A549 (cell line): Measurements from ENCODE around the gene CHST11. TPM values are rescaled to one million over a fixed set of nuclear protein-coding genes. Genes with fewer than 3 reads are reported as not detected.

ENCODE experiments used
- BHLHE40 ChIP-seq: IDR thresholded peaks from 2 replicates; pipeline ENCODE4 v1.6.1; 2012; ENCODE audit warnings: low read depth, low read length, inconsistent platforms
- CBX2 ChIP-seq: fragments of 200-600 bp; sonication (generic); IDR thresholded peaks from 2 replicates; pipeline ENCODE4 v1.6.1; 2016; ENCODE audit warnings: low read depth, mild to moderate bottlenecking, borderline replicate concordance
- CBX8 ChIP-seq: fragments of 200-600 bp; sonication (generic); IDR thresholded peaks from 2 replicates; pipeline ENCODE4 v1.6.1; 2016
- CEBPB ChIP-seq, 2 experiments: fragments of >200 bp in 1 of 2; sonication (Bioruptor Twin) in 1 of 2; formaldehyde crosslinking in 1 of 2; IDR thresholded peaks; 2 replicates each; pipeline ENCODE4 v1.6.1; 2012 to 2016
- CHD2 ChIP-seq: fragments of 150-350 bp; IDR thresholded peaks from 2 replicates; pipeline ENCODE4 v1.6.1; 2014; ENCODE audit warnings: low read length; ENCODE audit not compliant: partially characterized antibody
- E2F6 ChIP-seq: IDR thresholded peaks from 2 replicates; pipeline ENCODE4 v1.6.1; 2012; ENCODE audit warnings: low read depth, borderline replicate concordance
- EHF ChIP-seq: fragments of 250-450 bp; sonication (Bioruptor Pico); IDR thresholded peaks from 2 replicates; pipeline ENCODE4 v1.5.0; 2020; ENCODE audit warnings: mild to moderate bottlenecking
- ESRRA ChIP-seq: fragments of 150-350 bp; IDR thresholded peaks from 2 replicates; pipeline ENCODE4 v1.6.1; 2014; ENCODE audit warnings: mild to moderate bottlenecking, low read length, borderline replicate concordance
- FOSL2 ChIP-seq, 2 experiments: fragments of 450-650 bp in 1 of 2; fragments of >200 bp in 1 of 2; sonication (Bioruptor Twin) in 1 of 2; formaldehyde crosslinking; IDR thresholded peaks; 2 replicates each; pipeline versions ENCODE4 v1.5.0 to v1.6.1; 2016 to 2020; ENCODE audit warnings: mild to moderate bottlenecking in 1 of 2, moderate library complexity in 1 of 2
- FOXS1 ChIP-seq: fragments of 250-450 bp; sonication (Bioruptor Pico); IDR thresholded peaks from 2 replicates; pipeline ENCODE4 v1.5.0; 2020; ENCODE audit warnings: mild to moderate bottlenecking, moderate library complexity
- GATA3 ChIP-seq: IDR thresholded peaks from 2 replicates; pipeline ENCODE4 v1.6.1; 2012; ENCODE audit warnings: borderline replicate concordance
- HDAC2 ChIP-seq: fragments of 200-600 bp; sonication (generic); IDR thresholded peaks from 2 replicates; pipeline ENCODE4 v1.6.1; 2016
- HMGXB4 ChIP-seq: fragments of 250-450 bp; sonication (Bioruptor Pico); IDR thresholded peaks from 2 replicates; pipeline ENCODE4 v1.5.0; 2021; ENCODE audit warnings: mild to moderate bottlenecking, moderate library complexity, borderline replicate concordance
- HOXB5 ChIP-seq: fragments of 250-450 bp; sonication (Bioruptor Pico); IDR thresholded peaks from 2 replicates; pipeline ENCODE4 v1.5.0; 2020; ENCODE audit warnings: mild to moderate bottlenecking, moderate library complexity
- JUNB ChIP-seq: fragments of >200 bp; sonication (Bioruptor Twin); formaldehyde crosslinking; IDR thresholded peaks from 2 replicates; pipeline ENCODE4 v1.6.1; 2016
- MAX ChIP-seq: IDR thresholded peaks from 2 replicates; pipeline ENCODE4 v1.6.1; 2012
- MAZ ChIP-seq: fragments of 150-350 bp; IDR thresholded peaks from 2 replicates; pipeline ENCODE4 v1.6.1; 2014; ENCODE audit warnings: antibody characterized with exemption, low read depth, low read length, borderline replicate concordance
- NFE2L2 ChIP-seq: fragments of 150-350 bp; conservative IDR thresholded peaks from 2 replicates; pipeline ENCODE4 v1.6.1; 2014; ENCODE audit warnings: low read length
- NPAS2 ChIP-seq: fragments of 250-450 bp; sonication (Bioruptor Pico); IDR thresholded peaks from 2 replicates; pipeline ENCODE4 v1.8.0; 2022; ENCODE audit warnings: mild to moderate bottlenecking, moderate library complexity, borderline replicate concordance
- NR3C1 ChIP-seq: fragments of >200 bp; sonication (Bioruptor Twin); formaldehyde crosslinking; IDR thresholded peaks from 3 replicates; pipeline ENCODE4 v1.6.1; 2017
- PHF8 ChIP-seq: fragments of 200-600 bp; sonication (generic); IDR thresholded peaks from 2 replicates; pipeline ENCODE4 v1.6.1; 2016; ENCODE audit warnings: low read depth, mild to moderate bottlenecking, antibody characterized with exemption, moderate library complexity, borderline replicate concordance
- POLR2A ChIP-seq: IDR thresholded peaks from 2 replicates; pipeline ENCODE4 v1.6.1; 2012; ENCODE audit warnings: mild to moderate bottlenecking, low read length
- RAD21 ChIP-seq, 2 experiments: fragments of >200 bp in 1 of 2; sonication (Bioruptor Twin) in 1 of 2; formaldehyde crosslinking in 1 of 2; IDR thresholded peaks in 1 of 2; conservative IDR thresholded peaks in 1 of 2; 2 replicates in 1 of 2; 3 replicates in 1 of 2; pipeline ENCODE4 v1.6.1; 2012 to 2018; ENCODE audit warnings: inconsistent platforms in 1 of 2
- RCOR1 ChIP-seq: fragments of 150-350 bp; IDR thresholded peaks from 2 replicates; pipeline ENCODE4 v1.6.1; 2014; ENCODE audit warnings: antibody characterized with exemption, low read length, low read depth
- RFX5 ChIP-seq: fragments of 450-650 bp; IDR thresholded peaks from 2 replicates; pipeline ENCODE4 v1.7.1; 2014; ENCODE audit warnings: antibody characterized with exemption, mild to moderate bottlenecking, moderate library complexity
- SREBF2 ChIP-seq: fragments of 450-650 bp; IDR thresholded peaks from 2 replicates; pipeline ENCODE4 v1.6.1; 2014; ENCODE audit warnings: mild to moderate bottlenecking, moderate library complexity
- TP53 ChIP-seq: fragments of 250-450 bp; sonication (Bioruptor Pico); IDR thresholded peaks from 2 replicates; pipeline ENCODE4 v1.5.0; 2021; ENCODE audit warnings: mild to moderate bottlenecking, moderate library complexity
- ZFP36 ChIP-seq: fragments of 450-650 bp; IDR thresholded peaks from 2 replicates; pipeline ENCODE4 v1.6.1; 2014; ENCODE audit warnings: borderline replicate concordance; ENCODE audit not compliant: partially characterized antibody
- ZNF302 ChIP-seq: fragments of 250-450 bp; sonication (Bioruptor Pico); IDR thresholded peaks from 2 replicates; pipeline ENCODE4 v1.9.0; 2021; ENCODE audit warnings: inconsistent platforms, mild to moderate bottlenecking, moderate library complexity
- ZSCAN20 ChIP-seq: fragments of 250-450 bp; sonication (Bioruptor Pico); IDR thresholded peaks from 2 replicates; pipeline ENCODE4 v1.8.0; 2022; ENCODE audit warnings: mild to moderate bottlenecking, moderate library complexity
- polyA plus RNA-seq, 4 experiments: library from polyadenylated mRNA; depleted of rRNA in 3 of 4; stranded (reverse); fragments of >200 nt; fragmentation: RNase III in 1 of 4; extraction: RNeasy Plus Mini Kit Qiagen cat#74134 plus additional on column Dnase treatment in 1 of 4; gene quantifications; 2 replicates in 3 of 4; 3 replicates in 1 of 4; pipeline ENCODE4 v1.2.3, GENCODE V29; 2011 to 2017

CHST11 gene
- polyA plus RNA-seq, 2 of the 4 experiments (the other 2 are of a cell fraction) = 19.2 to 21.8 TPM

- TF ChIP-seq HMGXB4 = no peak
- TF ChIP-seq JUNB = no peak; the same call in 1 of the 2 replicates
- TF ChIP-seq PHF8 = no peak
- TF ChIP-seq ZNF302 (CRISPR knock-in tag) = 0 out of 2 replicates have a peak, but pooled peaks have one; percentile 32
- peak; percentile 3 to 24; a peak in 3 of 5 replicates for TF ChIP-seq RAD21 (conservative IDR thresholded peaks at IDR 0.05 in 1 of 2, IDR thresholded peaks at IDR 0.05 in 1 of 2)
- no peak for TF ChIP-seq ZSCAN20 (CRISPR knock-in tag)
- TF ChIP-seq MAX = peak; percentile 63; the same call in 1 of the 2 replicates
- TF ChIP-seq SREBF2 = no peak
- TF ChIP-seq E2F6 = 0 out of 2 replicates have a peak, but pooled peaks have one; percentile 47
- no peak for TF ChIP-seq NPAS2 (CRISPR knock-in tag)
- TF ChIP-seq ESRRA = no peak
- TF ChIP-seq GATA3 = no peak
- TF ChIP-seq RCOR1 = no peak
- no peak for TF ChIP-seq FOXS1 (CRISPR knock-in tag)
- TF ChIP-seq CBX8 = no peak
- TF ChIP-seq EHF (CRISPR knock-in tag) = no peak
- TF ChIP-seq CBX2 = no peak
- no peak for TF ChIP-seq CHD2
- TF ChIP-seq HDAC2 = no peak
- no peak for TF ChIP-seq TP53 (CRISPR knock-in tag)
- no peak for TF ChIP-seq BHLHE40
- TF ChIP-seq MAZ = no peak
- no peak for TF ChIP-seq ZFP36
- no peak for TF ChIP-seq NR3C1
- no peak for TF ChIP-seq POLR2A
- peak in 1 of 2 experiments; percentile 78; a peak in 2 of 4 replicates for TF ChIP-seq CEBPB (IDR thresholded peaks at IDR 0.05)
- TF ChIP-seq FOSL2 (IDR thresholded peaks at IDR 0.05) = peak; percentile 59
- peak; percentile 98 for TF ChIP-seq FOSL2 (CRISPR knock-in tag; IDR thresholded peaks at IDR 0.05)
- no peak for TF ChIP-seq HOXB5 (CRISPR knock-in tag)
- no peak for TF ChIP-seq RFX5
- no peak for TF ChIP-seq NFE2L2
These were observed 147.6 kb downstream of the CHST11 start (continued) for GRCh38 chr12:104604070-104604994.
